SK-N-MC (cell line): ENCODE results near the gene CAPN2.

ENCODE experiments used
- EZH2 ChIP-seq: fragments of 200-600 bp; sonication (generic); IDR thresholded peaks from one replicate; pipeline ENCODE4 v1.6.1; 2017; ENCODE audit warnings: antibody characterized with exemption
- FOXP2 ChIP-seq: optimal IDR thresholded peaks from 2 replicates; pipeline ENCODE3; 2011; ENCODE audit warnings: mild to moderate bottlenecking, moderate library complexity; ENCODE audit not compliant: insufficient read depth; ENCODE audit errors: extremely low read length, control extremely low read depth
- POLR2AphosphoS5 ChIP-seq: IDR thresholded peaks from 2 replicates; pipeline ENCODE4 v1.6.1; 2012; ENCODE audit warnings: mild to moderate bottlenecking, low read depth, low read length, borderline replicate concordance

- TF ChIP-seq POLR2AphosphoS5 (no peak), EZH2 (no peak), FOXP2 (no peak)
Measured at GRCh38 chr1:223708001-223708359, 4.4 kb upstream of the CAPN2 start.
